ENCODE results near the gene AOC1. TPM values are rescaled to one million over a fixed set of nuclear protein-coding genes. Genes with fewer than 3 reads are reported as not detected.
"Not testable (repeated sequence)": the region's sequence is repeated elsewhere in the genome, so short reads cannot be mapped to it uniquely, and the experiment has no call there.

AOC1 gene
- total RNA-seq, 2 donors from 2014 or later: not detected

DNA sequence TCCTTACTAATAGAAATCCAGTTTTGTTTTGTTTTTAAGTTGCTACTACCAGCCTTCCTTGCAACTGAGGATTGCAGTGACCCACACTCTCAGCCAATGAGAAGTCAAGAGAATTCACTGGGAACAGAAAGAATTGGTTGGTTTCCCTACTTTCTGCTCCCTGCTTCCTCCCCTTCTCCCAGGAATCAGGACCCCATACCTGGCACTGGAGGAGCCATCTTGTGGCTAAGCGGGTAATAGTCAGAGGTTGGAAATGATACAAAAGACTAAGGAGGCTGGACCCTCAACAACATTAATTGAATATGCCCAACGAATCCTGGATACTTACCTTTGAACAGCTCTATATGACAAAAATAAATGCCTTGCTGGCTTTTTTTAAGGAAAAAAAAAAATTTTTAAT lies 45.5 kb upstream of the AOC1 start:
- Histone ChIP-seq H3K36me3 (no peaks in the 10 kb centered on the region), H3K4me3 (no peak overlapping the region), H3K27me3 (replicated peaks; ENCODE audit: insufficient read depth) (no peaks in the 10 kb centered on the region), H3K27ac (no peak overlapping the region), H3K9me3 (peaks cover 8% of the 10 kb centered on the region), H3K4me1 (ENCODE audit: control insufficient read depth in 1 of 2, low read depth in 2 of 2) (no peaks in the 10 kb centered on the region)
- no peak for DNase-seq (ENCODE audit: low spot score)
- ATAC-seq (ENCODE audit: insufficient number of reproducible peaks, low FRiP score, low read depth): no peak
- no peak for TF ChIP-seq CTCF (IDR thresholded peaks at IDR 0.05)

DNA sequence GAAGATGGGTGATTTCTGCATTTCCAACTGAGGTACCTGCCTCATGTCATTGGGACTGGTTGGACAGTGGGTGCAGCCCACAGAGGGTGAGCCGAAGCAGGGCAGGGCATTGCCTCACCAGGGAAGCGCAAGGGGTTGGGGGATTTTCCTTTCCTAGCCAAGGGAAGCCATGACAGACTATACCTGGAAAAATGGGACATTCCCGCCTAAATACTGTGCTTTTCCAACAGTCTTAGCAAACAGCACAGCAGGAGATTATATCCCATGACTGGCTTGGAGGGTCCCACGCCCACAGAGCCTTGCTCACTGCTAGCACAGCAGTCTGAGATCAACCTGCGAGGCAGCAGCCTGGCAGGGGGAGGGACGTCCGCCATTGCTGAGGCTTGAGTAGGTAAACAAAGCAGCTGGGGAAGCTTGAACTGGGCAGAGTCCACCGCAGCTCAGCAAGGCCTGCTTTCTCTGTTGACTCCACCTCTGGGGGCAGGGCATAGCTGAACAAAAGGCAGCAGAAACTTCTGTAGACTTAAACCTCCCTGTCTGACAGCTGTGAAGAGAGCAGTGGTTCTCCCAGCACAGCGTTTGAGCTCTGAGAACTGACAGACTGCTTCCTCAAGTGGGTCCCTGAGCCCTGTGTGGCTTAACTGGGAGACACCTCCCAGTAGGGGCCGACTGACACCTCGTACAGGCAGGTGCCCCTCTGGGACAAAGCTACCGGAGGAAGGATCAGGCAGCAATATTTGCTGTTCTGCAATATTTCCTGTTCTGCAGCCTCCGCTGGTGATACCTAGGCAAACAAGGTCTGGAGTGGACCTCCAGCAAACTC lies 44.5 kb upstream of the AOC1 start:
- H3K27me3 ChIP-seq (replicated peaks; ENCODE audit: insufficient read depth); H3K27ac ChIP-seq; H3K4me1 ChIP-seq (ENCODE audit: control insufficient read depth in 1 of 2, low read depth in 2 of 2); DNase-seq (ENCODE audit: low spot score); ATAC-seq (ENCODE audit: insufficient number of reproducible peaks, low FRiP score, low read depth); H3K9me3 ChIP-seq; H3K4me3 ChIP-seq; H3K36me3 ChIP-seq: not testable (repeated sequence)

DNA sequence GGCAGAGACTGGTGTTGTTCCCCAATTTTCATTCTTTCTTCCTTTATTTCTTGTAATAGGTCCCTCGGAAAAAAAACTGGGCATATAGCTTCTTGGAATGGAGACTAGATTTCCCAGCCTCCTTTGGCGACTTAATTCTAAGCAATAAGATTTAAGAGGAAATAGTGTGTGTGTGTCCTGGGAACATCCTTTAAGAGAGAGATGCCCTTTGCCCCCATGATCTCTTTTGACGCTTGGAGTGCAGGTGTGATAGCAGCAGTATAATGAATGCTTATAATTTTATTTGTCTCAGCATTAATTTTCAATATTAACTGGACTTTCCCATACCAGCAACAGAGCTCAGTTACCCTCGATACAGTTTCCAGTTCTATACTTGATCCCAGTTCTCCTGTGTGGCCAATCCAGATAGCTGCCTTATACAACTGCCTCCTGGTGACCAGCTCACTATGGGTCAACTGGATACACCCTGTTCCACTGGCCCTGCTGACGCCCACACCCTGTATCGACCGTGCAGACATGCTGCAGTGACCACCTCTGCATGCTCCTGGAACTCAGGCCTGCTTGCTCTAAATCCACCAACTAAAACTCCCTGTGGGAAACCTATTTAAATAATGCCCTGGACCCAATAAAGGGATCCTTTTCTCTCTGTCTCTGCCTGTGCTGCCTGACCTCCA lies 37.9 kb upstream of the AOC1 start:
- TF ChIP-seq CTCF (IDR thresholded peaks at IDR 0.05): no peak
- no peak for DNase-seq (ENCODE audit: low spot score)
- Histone ChIP-seq H3K4me1 (ENCODE audit: control insufficient read depth in 1 of 2, low read depth in 2 of 2) (no peaks in the 10 kb centered on the region), H3K27me3 (replicated peaks; ENCODE audit: insufficient read depth) (no peaks in the 10 kb centered on the region), H3K36me3 (no peaks in the 10 kb centered on the region), H3K4me3 (no peak overlapping the region), H3K27ac (no peak overlapping the region), H3K9me3 (no peaks in the 10 kb centered on the region)
- no peak for ATAC-seq (ENCODE audit: insufficient number of reproducible peaks, low FRiP score, low read depth)

- Histone ChIP-seq H3K4me3 (no peak overlapping the region), H3K27ac (no peak overlapping the region), H3K4me1 (ENCODE audit: control insufficient read depth in 1 of 2, low read depth in 2 of 2) (no peaks in the 10 kb centered on the region), H3K27me3 (replicated peaks; ENCODE audit: insufficient read depth) (no peaks in the 10 kb centered on the region), H3K36me3 (no peaks in the 10 kb centered on the region), H3K9me3 (no peaks in the 10 kb centered on the region)
- no peak for ATAC-seq (ENCODE audit: insufficient number of reproducible peaks, low FRiP score, low read depth)
- no peak for DNase-seq (ENCODE audit: low spot score)
- TF ChIP-seq CTCF (IDR thresholded peaks at IDR 0.05): no peak
These were observed 33.3 kb upstream of the AOC1 start for GRCh38 chr7:150818971-150819370.

- H3K4me1 ChIP-seq (ENCODE audit: control insufficient read depth in 1 of 2, low read depth in 2 of 2): no peaks in the 10 kb centered on the region
- no peak overlapping the region for H3K27ac ChIP-seq
- no peaks in the 10 kb centered on the region for H3K36me3 ChIP-seq
- H3K27me3 ChIP-seq (replicated peaks; ENCODE audit: insufficient read depth): no peaks in the 10 kb centered on the region
- DNase-seq (ENCODE audit: low spot score) (no peak), ATAC-seq (ENCODE audit: insufficient number of reproducible peaks, low FRiP score, low read depth) (no peak)
- no peak for TF ChIP-seq CTCF (IDR thresholded peaks at IDR 0.05)
- no peaks in the 10 kb centered on the region for H3K9me3 ChIP-seq
- no peak overlapping the region for H3K4me3 ChIP-seq
These were observed 32.2 kb upstream of the AOC1 start for GRCh38 chr7:150820148-150820547.

All from thoracic aorta (tissue), 2 donors.